SK-N-SH (cell line): ENCODE results near the gene MAP1LC3B. TPM values are rescaled to one million over a fixed set of nuclear protein-coding genes. Genes with fewer than 3 reads are reported as not detected.

Experiments
- CTCF ChIA-PET: fragments of 300-600, 350-600 bp; formaldehyde crosslinking; extraction: SDS; loops from one replicate; lab custom pipeline; 2021; lab: Yijun Ruan, JAX
- POLR2A ChIA-PET: fragments of 350-600 bp; sonication (Branson Sonifier 250); formaldehyde crosslinking; extraction: SDS; loops from one replicate; lab custom pipeline; 2020; ENCODE audit warnings: antibody characterized with exemption, inconsistent platforms; lab: Yijun Ruan, JAX
- DNase-seq: peaks from one replicate; pipeline ENCODE4 v3.0.0; 2012
- H2AFZ ChIP-seq: fragments of 200-600 bp; sonication (generic); 2 replicates; pipeline ENCODE4 v1.8.1; 2016; ENCODE audit warnings: antibody characterized with exemption, mild to moderate bottlenecking, low read depth
- H3F3A ChIP-seq: fragments of 200-600 bp; sonication (generic); replicated peaks from 2 replicates; pipeline ENCODE3; 2016; ENCODE audit warnings: antibody characterized with exemption, mild to moderate bottlenecking; ENCODE audit not compliant: insufficient read depth
- H3K27ac ChIP-seq, 2 experiments: fragments of 200-500 bp in 1 of 2; fragments of 200-600 bp in 1 of 2; sonication (Bioruptor generic) in 1 of 2; sonication (generic), shearing (Covaris generic) in 1 of 2; 2 replicates each; pipeline versions ENCODE4 v1.5.1 to v1.6.1; 2014 to 2016; ENCODE audit warnings: low read depth in 2 of 2, inconsistent platforms in 1 of 2, low read length in 1 of 2, mild to moderate bottlenecking in 1 of 2, mixed read lengths in 1 of 2
- H3K27me3 ChIP-seq: fragments of 200-600 bp; sonication (generic), shearing (Covaris generic); 2 replicates; pipeline ENCODE4 v1.6.1; 2016; ENCODE audit warnings: mixed run types; ENCODE audit not compliant: insufficient read depth
- H3K36me3 ChIP-seq, 2 experiments: fragments of 200-500 bp in 1 of 2; fragments of 200-600 bp in 1 of 2; sonication (Bioruptor generic) in 1 of 2; sonication (generic) in 1 of 2; replicated peaks in 1 of 2; 2 replicates each; pipeline versions ENCODE3 to v1.5.1; 2014 to 2016; ENCODE audit warnings: low read length in 1 of 2, mild to moderate bottlenecking in 1 of 2; ENCODE audit not compliant: insufficient read depth in 2 of 2, control insufficient read depth in 1 of 2
- H3K4me1 ChIP-seq, 2 experiments: fragments of 200-500 bp in 1 of 2; fragments of 200-600 bp in 1 of 2; sonication (Bioruptor generic) in 1 of 2; sonication (generic), shearing (Covaris generic) in 1 of 2; 2 replicates each; pipeline versions ENCODE4 v1.5.1 to v1.6.1; 2014 to 2016; ENCODE audit warnings: low read depth in 1 of 2, low read length in 1 of 2, mixed run types in 1 of 2; ENCODE audit not compliant: insufficient read depth in 2 of 2, control insufficient read depth in 1 of 2
- H3K4me2 ChIP-seq: fragments of 200-600 bp; sonication (generic), shearing (Covaris generic); 2 replicates; pipeline ENCODE4 v1.6.1; 2017; ENCODE audit warnings: mixed run types
- H3K4me3 ChIP-seq, 2 experiments: fragments of 200-500 bp in 1 of 2; fragments of 200-600 bp in 1 of 2; sonication (Bioruptor generic) in 1 of 2; sonication (generic), shearing (Covaris generic) in 1 of 2; 2 replicates each; pipeline versions ENCODE4 v1.5.1 to v1.8.1; 2014 to 2016; ENCODE audit warnings: low read depth in 2 of 2, inconsistent platforms in 1 of 2, low read length in 1 of 2, mild to moderate bottlenecking in 1 of 2, mixed read lengths in 1 of 2, moderate library complexity in 1 of 2
- H3K79me2 ChIP-seq: fragments of 200-600 bp; sonication (generic); 2 replicates; pipeline ENCODE4 v1.8.1; 2017; ENCODE audit warnings: mild to moderate bottlenecking; ENCODE audit not compliant: insufficient read depth
- H3K9ac ChIP-seq: fragments of 200-600 bp; sonication (generic); 2 replicates; pipeline ENCODE4 v1.6.1; 2017; ENCODE audit warnings: mixed run types
- H3K9me2 ChIP-seq: fragments of 200-600 bp; sonication (generic); 2 replicates; pipeline ENCODE4 v1.6.1; 2017; ENCODE audit warnings: mixed run types
- H3K9me3 ChIP-seq: fragments of 200-600 bp; sonication (generic); 2 replicates; pipeline ENCODE4 v1.6.1; 2017; ENCODE audit warnings: mixed run types, mild to moderate bottlenecking, moderate library complexity
- H4K20me1 ChIP-seq: fragments of 200-600 bp; sonication (generic); 2 replicates; pipeline ENCODE4 v1.6.1; 2017; ENCODE audit warnings: mild to moderate bottlenecking, mixed run types; ENCODE audit not compliant: insufficient read depth
- CHD2 ChIP-seq: fragments of 150-350 bp; IDR thresholded peaks from 2 replicates; pipeline ENCODE4 v1.6.1; 2018; ENCODE audit warnings: low read length; ENCODE audit not compliant: partially characterized antibody
- ELF1 ChIP-seq: IDR thresholded peaks from 2 replicates; pipeline ENCODE4 v1.4.0; 2012
- EP300 ChIP-seq, 2 experiments: IDR thresholded peaks; 2 replicates each; pipeline versions ENCODE4 v1.4.0 to v1.6.1; 2012; ENCODE audit warnings: borderline replicate concordance in 1 of 2, low read depth in 1 of 2, low read length in 1 of 2
- FOSL2 ChIP-seq: IDR thresholded peaks from 2 replicates; pipeline ENCODE4 v1.4.0; 2012; ENCODE audit warnings: low read depth, mild to moderate bottlenecking, moderate library complexity, borderline replicate concordance
- FOXJ3 ChIP-seq: sonication (generic); formaldehyde crosslinking; IDR thresholded peaks from 2 replicates; pipeline ENCODE4 v1.5.1; 2020; ENCODE audit warnings: mild to moderate bottlenecking, missing genetic modification reagents
- GABPA ChIP-seq: IDR thresholded peaks from 2 replicates; pipeline ENCODE4 v1.4.0; 2012; ENCODE audit warnings: low read depth, mild to moderate bottlenecking
- GATA2 ChIP-seq: sonication (generic); formaldehyde crosslinking; IDR thresholded peaks from 2 replicates; pipeline ENCODE4 v1.5.0; 2020; ENCODE audit warnings: mild to moderate bottlenecking, missing genetic modification reagents
- JUND ChIP-seq: IDR thresholded peaks from 2 replicates; pipeline ENCODE4 v1.4.0; 2012
- MXI1 ChIP-seq: IDR thresholded peaks from 2 replicates; pipeline ENCODE4 v1.6.1; 2012; ENCODE audit warnings: mild to moderate bottlenecking, low read depth, low read length, improper control_type of control experiment
- NFIC ChIP-seq: IDR thresholded peaks from 2 replicates; pipeline ENCODE4 v1.4.0; 2012; ENCODE audit warnings: borderline replicate concordance
- NRF1 ChIP-seq: IDR thresholded peaks from 2 replicates; pipeline ENCODE4 v1.6.1; 2012; ENCODE audit warnings: low read depth, mild to moderate bottlenecking, low read length
- POLR2AphosphoS5 ChIP-seq: IDR thresholded peaks from 2 replicates; pipeline ENCODE4 v1.6.1; 2012; ENCODE audit warnings: low read depth, low read length
- RAD21 ChIP-seq: IDR thresholded peaks from 2 replicates; pipeline ENCODE4 v1.6.1; 2012; ENCODE audit warnings: mild to moderate bottlenecking, low read length
- RCOR1 ChIP-seq: fragments of 150-350 bp; IDR thresholded peaks from 2 replicates; pipeline ENCODE4 v1.6.1; 2017; ENCODE audit warnings: antibody characterized with exemption, low read length
- SIN3A ChIP-seq: IDR thresholded peaks from 2 replicates; pipeline ENCODE4 v1.6.1; 2012; ENCODE audit warnings: low read depth, mild to moderate bottlenecking, low read length, moderate library complexity, borderline replicate concordance
- TAF1 ChIP-seq: IDR thresholded peaks from 2 replicates; pipeline ENCODE4 v1.6.1; 2012; ENCODE audit warnings: low read depth, mild to moderate bottlenecking, low read length, moderate library complexity, borderline replicate concordance
- TEAD4 ChIP-seq: IDR thresholded peaks from 2 replicates; pipeline ENCODE4 v1.4.0; 2012; ENCODE audit warnings: mild to moderate bottlenecking, borderline replicate concordance; ENCODE audit not compliant: insufficient read depth
- USF1 ChIP-seq: IDR thresholded peaks from 2 replicates; pipeline ENCODE4 v1.4.0; 2012; ENCODE audit warnings: low read depth, borderline replicate concordance
- YY1 ChIP-seq: IDR thresholded peaks from 2 replicates; pipeline ENCODE4 v1.4.0; 2012; ENCODE audit warnings: low read depth, mild to moderate bottlenecking
- WGBS: methylation state at CpG from one replicate; pipeline ENCODE4 v1.1.6; 2017; ENCODE audit warnings: low lambda C conversion rate; 5-methylcytosine and 5-hydroxymethylcytosine counted together
- polyA plus RNA-seq, 3 experiments: library from polyadenylated mRNA; depleted of rRNA; stranded (reverse); fragments of >200 nt; gene quantifications; 2 replicates each; pipeline ENCODE4 v1.2.3, GENCODE V29; 2012
- TF ChIP-seq, protein P1 (sequence below): fragments of 200-600 bp; sonication (generic); IDR thresholded peaks from 2 replicates; pipeline ENCODE4 v1.6.1; 2017; ENCODE audit warnings: antibody characterized with exemption, mild to moderate bottlenecking, moderate library complexity
- TF ChIP-seq, protein P2 (sequence below): IDR thresholded peaks from 2 replicates; pipeline ENCODE4 v1.4.0; 2012; ENCODE audit warnings: low read depth, borderline replicate concordance
- TF ChIP-seq, protein P3 (sequence below): IDR thresholded peaks from 2 replicates; pipeline ENCODE4 v1.4.0; 2012; ENCODE audit warnings: low read depth
- TF ChIP-seq, protein P4 (sequence below): IDR thresholded peaks from 2 replicates; pipeline ENCODE4; 2012

MAP1LC3B gene
- polyA plus RNA-seq, 1 of the 3 experiments (the other 2 are of a cell fraction), result 33.7 TPM

- peak within 1 kb of the TSS; percentile 84 for H3K9ac ChIP-seq
- H3K9me2 ChIP-seq, result no peaks in the 10 kb centered on the region
- POLR2A ChIA-PET, result interaction anchor here (1.0 to 2.2 kb wide), 7 partner anchors 10 to 66 kb away, joined by 3 to 15 read pairs (median 6); partner anchors contain the start of gene C16orf95
- peak within 1 kb of the TSS; percentile 90 for H2AFZ ChIP-seq
- H3K4me3 ChIP-seq, result peak within 1 kb of the TSS; percentile 65 to 80
- peaks cover 50% of the 10 kb centered on the region for H3K79me2 ChIP-seq
- peaks cover 15% of the 10 kb centered on the region in 2 experiments for H3K4me1 ChIP-seq
- peak; percentile 95 for DNase-seq
- no peaks in the 10 kb centered on the region for H3K27me3 ChIP-seq
- WGBS, result 0% methylated on average over 16 of the region's 92 CpGs
- H3K36me3 ChIP-seq, result no peaks in the 10 kb centered on the region
- no peak for TF ChIP-seq ELF1
- TF ChIP-seq NRF1, result peak; percentile 86
- TF ChIP-seq GATA2 (CRISPR knock-in tag), result 0 out of 2 replicates have a peak, but pooled peaks have one; percentile 15
- no peak; a peak in 1 of 4 replicates for TF ChIP-seq EP300 (IDR thresholded peaks at IDR 0.05; ENCODE audit: borderline replicate concordance in 1 of 2, low read depth in 1 of 2, low read length in 1 of 2)
- TF ChIP-seq FOSL2, result peak; percentile 82; the same call in 1 of the 2 replicates
- TF ChIP-seq JUND, result no peak
- TF ChIP-seq, protein P1, sequence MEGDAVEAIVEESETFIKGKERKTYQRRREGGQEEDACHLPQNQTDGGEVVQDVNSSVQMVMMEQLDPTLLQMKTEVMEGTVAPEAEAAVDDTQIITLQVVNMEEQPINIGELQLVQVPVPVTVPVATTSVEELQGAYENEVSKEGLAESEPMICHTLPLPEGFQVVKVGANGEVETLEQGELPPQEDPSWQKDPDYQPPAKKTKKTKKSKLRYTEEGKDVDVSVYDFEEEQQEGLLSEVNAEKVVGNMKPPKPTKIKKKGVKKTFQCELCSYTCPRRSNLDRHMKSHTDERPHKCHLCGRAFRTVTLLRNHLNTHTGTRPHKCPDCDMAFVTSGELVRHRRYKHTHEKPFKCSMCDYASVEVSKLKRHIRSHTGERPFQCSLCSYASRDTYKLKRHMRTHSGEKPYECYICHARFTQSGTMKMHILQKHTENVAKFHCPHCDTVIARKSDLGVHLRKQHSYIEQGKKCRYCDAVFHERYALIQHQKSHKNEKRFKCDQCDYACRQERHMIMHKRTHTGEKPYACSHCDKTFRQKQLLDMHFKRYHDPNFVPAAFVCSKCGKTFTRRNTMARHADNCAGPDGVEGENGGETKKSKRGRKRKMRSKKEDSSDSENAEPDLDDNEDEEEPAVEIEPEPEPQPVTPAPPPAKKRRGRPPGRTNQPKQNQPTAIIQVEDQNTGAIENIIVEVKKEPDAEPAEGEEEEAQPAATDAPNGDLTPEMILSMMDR, result no peak
- peak; percentile 97 for TF ChIP-seq TEAD4
- TF ChIP-seq, protein P2, sequence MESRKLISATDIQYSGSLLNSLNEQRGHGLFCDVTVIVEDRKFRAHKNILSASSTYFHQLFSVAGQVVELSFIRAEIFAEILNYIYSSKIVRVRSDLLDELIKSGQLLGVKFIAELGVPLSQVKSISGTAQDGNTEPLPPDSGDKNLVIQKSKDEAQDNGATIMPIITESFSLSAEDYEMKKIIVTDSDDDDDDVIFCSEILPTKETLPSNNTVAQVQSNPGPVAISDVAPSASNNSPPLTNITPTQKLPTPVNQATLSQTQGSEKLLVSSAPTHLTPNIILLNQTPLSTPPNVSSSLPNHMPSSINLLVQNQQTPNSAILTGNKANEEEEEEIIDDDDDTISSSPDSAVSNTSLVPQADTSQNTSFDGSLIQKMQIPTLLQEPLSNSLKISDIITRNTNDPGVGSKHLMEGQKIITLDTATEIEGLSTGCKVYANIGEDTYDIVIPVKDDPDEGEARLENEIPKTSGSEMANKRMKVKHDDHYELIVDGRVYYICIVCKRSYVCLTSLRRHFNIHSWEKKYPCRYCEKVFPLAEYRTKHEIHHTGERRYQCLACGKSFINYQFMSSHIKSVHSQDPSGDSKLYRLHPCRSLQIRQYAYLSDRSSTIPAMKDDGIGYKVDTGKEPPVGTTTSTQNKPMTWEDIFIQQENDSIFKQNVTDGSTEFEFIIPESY, result no peak
- no peak for TF ChIP-seq NFIC
- TF ChIP-seq, protein P3, sequence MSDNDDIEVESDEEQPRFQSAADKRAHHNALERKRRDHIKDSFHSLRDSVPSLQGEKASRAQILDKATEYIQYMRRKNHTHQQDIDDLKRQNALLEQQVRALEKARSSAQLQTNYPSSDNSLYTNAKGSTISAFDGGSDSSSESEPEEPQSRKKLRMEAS, result no peak
- 0 out of 2 replicates have a peak, but pooled peaks have one; percentile 8 for TF ChIP-seq POLR2AphosphoS5
- peak; percentile 30; the same call in 1 of the 2 replicates for TF ChIP-seq TAF1
- TF ChIP-seq RAD21, result no peak
- TF ChIP-seq YY1, result peak; percentile 61
- peak; percentile 46; the same call in 1 of the 2 replicates for TF ChIP-seq FOXJ3 (CRISPR knock-in tag)
- peak; percentile 96 for TF ChIP-seq MXI1
- 0 out of 2 replicates have a peak, but pooled peaks have one; percentile 29 for TF ChIP-seq USF1
- TF ChIP-seq RCOR1, result peak; percentile 74
- TF ChIP-seq, protein P4, sequence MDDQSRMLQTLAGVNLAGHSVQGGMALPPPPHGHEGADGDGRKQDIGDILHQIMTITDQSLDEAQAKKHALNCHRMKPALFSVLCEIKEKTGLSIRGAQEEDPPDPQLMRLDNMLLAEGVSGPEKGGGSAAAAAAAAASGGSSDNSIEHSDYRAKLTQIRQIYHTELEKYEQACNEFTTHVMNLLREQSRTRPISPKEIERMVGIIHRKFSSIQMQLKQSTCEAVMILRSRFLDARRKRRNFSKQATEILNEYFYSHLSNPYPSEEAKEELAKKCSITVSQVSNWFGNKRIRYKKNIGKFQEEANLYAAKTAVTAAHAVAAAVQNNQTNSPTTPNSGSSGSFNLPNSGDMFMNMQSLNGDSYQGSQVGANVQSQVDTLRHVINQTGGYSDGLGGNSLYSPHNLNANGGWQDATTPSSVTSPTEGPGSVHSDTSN, result peak; percentile 41; the same call in 1 of the 2 replicates
- TF ChIP-seq SIN3A, result no peak
- peak; percentile 79 for TF ChIP-seq CHD2
- TF ChIP-seq GABPA, result peak; percentile 51
- H3F3A ChIP-seq, result peaks cover 23% of the 10 kb centered on the region
- H3K4me2 ChIP-seq, result peak within 1 kb of the TSS; percentile 93
- peaks cover 24% of the 10 kb centered on the region for H4K20me1 ChIP-seq
- CTCF ChIA-PET, result interaction anchor here (0.6 to 4.4 kb wide), 14 partner anchors 9 to 253 kb away, joined by 3 to 36 read pairs (median 4); partner anchors contain the start of gene C16orf95
- peak within 1 kb of the TSS; percentile 84 to 90 for H3K27ac ChIP-seq
- H3K9me3 ChIP-seq, result no peaks in the 10 kb centered on the region
These were observed 8.5 kb upstream of the MAP1LC3B start, which contains the start of gene FBXO31 for GRCh38 chr16:87383505-87384161. Gene FBXO31, minus strand, starts transcription at chr16:87383776. Its CDS starts 32 bp downstream, at chr16:87383744.
